Psoas muscle (tissue), 8 donors: ENCODE results near the gene POMT1. TPM values are rescaled to one million over a fixed set of nuclear protein-coding genes. Genes with fewer than 3 reads are reported as not detected.

Experiments
- ATAC-seq, 4 donors: fragments of 200-7000 bp; cut with Tn5 transposase; one replicate each; pipeline ENCODE4 v1.9.1; 2020; ENCODE audit warnings: moderate library complexity in 3 of 4, mild to moderate bottlenecking in 2 of 4
- DNase-seq, 2 donors: peaks; one replicate each; pipeline ENCODE4 v3.0.0-alpha.2; 2020
- H3K27ac ChIP-seq: fragments of 200-600 bp; one replicate; pipeline ENCODE4 v1.8.0; 2022
- H3K27me3 ChIP-seq, 3 donors: fragments of 200-600 bp in 1 of 3; one replicate each; pipeline versions ENCODE4 v1.6.1 to v1.8.0; 2013 to 2022; ENCODE audit warnings: low read length in 2 of 3, mild to moderate bottlenecking in 2 of 3, moderate library complexity in 1 of 3; ENCODE audit not compliant: insufficient read depth in 3 of 3
- H3K36me3 ChIP-seq, 2 donors: fragments of 200-600 bp in 1 of 2; one replicate each; pipeline versions ENCODE4 v1.6.1 to v1.8.0; 2013 to 2022; ENCODE audit warnings: low read depth in 1 of 2, mild to moderate bottlenecking in 1 of 2, moderate library complexity in 1 of 2; ENCODE audit not compliant: insufficient read depth in 1 of 2
- H3K4me1 ChIP-seq: fragments of 200-600 bp; one replicate; pipeline ENCODE4 v1.8.0; 2022
- H3K4me3 ChIP-seq: fragments of 200-600 bp; one replicate; pipeline ENCODE4 v1.8.0; 2022; ENCODE audit warnings: mild to moderate bottlenecking
- H3K9me3 ChIP-seq: fragments of 200-600 bp; one replicate; pipeline ENCODE4 v1.8.0; 2022
- WGBS, 3 donors: extraction: QIAGEN DNeasy Blood & Tissue Kit; methylation state at CpG; one replicate each; pipeline versions ENCODE4 v1.1.6 to v1.1.7; 2013; 5-methylcytosine and 5-hydroxymethylcytosine counted together
- intact Hi-C, 2 donors: fragments of 100-400 bp; cut with DNase I; formaldehyde crosslinking; loops; one replicate each; pipeline versions ENCODE4 v1.11.0 to v1.14.2; 2022
- polyA plus RNA-seq, 3 donors: library from polyadenylated mRNA; stranded (reverse); fragments of 200-250 nt; gene quantifications; one replicate each; pipeline ENCODE4 v1.2.3, GENCODE V29; 2013
- total RNA-seq, 4 donors: library from RNA; stranded (reverse); fragmentation: NEBNext Ultra II Directional in 2 of 4; extraction: Animal tissue kit (Norgen Biotek cat#: 25700) in 2 of 4; gene quantifications; one replicate each; pipeline versions ENCODE4 v1.2.1 to v1.2.4, GENCODE V29; 2021 to 2023
- TF ChIP-seq, protein P1 (sequence below): fragments of 200-600 bp; IDR thresholded peaks from one replicate; pipeline ENCODE4 v1.8.0; 2022; ENCODE audit warnings: antibody characterized with exemption
- donor health status: healthy with polysubstance abuse.
- donor health status: DM: no; HTN: no; CAD: no; lungs with moderate emphysema.
- donor health status: Bipolar disorder and iron deficiency.
- donor health status: healthy.
- donor health status: DM: yes; HTN: yes; CAD: no.
- donor health status: DM: no; HTN: no; CAD: no.
- donor health status: DM: no; HTN: no; CAD: no.
- donor health status: DM: yes; HTN: yes; CAD: no.

Gene POMT1
- total and polyA plus RNA-seq, 7 donors = 10.9 to 30.8 (median 15.6) TPM

DNA sequence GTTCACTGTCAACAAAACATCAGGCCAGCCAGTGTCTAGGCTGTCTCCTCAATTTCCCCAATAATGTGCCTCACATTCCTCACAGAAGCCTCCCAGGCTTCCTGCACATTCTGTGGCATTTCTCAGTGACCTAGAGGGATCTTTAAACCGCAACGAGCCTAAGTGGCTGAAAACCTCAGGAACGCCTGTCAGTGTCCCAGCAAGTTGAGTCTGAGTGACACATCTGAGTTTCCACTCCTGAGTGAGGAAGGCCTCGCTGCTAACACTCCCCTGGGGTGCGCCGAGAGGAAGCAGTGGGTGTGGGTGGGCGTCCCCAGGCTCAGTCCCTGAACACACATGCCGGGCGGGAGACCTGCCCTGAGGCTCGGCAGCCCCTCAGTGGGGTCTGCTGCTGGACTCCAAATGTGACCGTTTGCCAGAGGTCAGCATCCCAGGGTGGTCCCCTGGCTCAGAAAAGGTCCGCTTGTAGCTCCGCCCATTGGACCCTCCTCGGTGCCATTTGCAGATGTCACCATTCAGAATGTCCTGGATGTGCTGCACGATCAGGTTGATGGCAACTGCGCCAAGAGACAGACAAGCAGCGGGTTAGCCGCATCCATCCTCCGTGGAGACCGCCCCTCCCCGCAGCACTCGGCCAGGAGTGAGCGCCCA is 22.1 kb downstream of the POMT1 start:
- DNase-seq (no peak), ATAC-seq (no peak)
- peaks cover 2 to 99% of the 10 kb centered on the region in 2 donors for H3K36me3 ChIP-seq
- no peak overlapping the region for H3K27ac ChIP-seq
- 86 to 90% (median 88%) methylated on average over 23 of the region's 23 CpGs for WGBS, 3 donors
- H3K27me3 ChIP-seq = no peaks in the 10 kb centered on the region
- intact Hi-C loops = no loop called here
- TF ChIP-seq, protein P1, sequence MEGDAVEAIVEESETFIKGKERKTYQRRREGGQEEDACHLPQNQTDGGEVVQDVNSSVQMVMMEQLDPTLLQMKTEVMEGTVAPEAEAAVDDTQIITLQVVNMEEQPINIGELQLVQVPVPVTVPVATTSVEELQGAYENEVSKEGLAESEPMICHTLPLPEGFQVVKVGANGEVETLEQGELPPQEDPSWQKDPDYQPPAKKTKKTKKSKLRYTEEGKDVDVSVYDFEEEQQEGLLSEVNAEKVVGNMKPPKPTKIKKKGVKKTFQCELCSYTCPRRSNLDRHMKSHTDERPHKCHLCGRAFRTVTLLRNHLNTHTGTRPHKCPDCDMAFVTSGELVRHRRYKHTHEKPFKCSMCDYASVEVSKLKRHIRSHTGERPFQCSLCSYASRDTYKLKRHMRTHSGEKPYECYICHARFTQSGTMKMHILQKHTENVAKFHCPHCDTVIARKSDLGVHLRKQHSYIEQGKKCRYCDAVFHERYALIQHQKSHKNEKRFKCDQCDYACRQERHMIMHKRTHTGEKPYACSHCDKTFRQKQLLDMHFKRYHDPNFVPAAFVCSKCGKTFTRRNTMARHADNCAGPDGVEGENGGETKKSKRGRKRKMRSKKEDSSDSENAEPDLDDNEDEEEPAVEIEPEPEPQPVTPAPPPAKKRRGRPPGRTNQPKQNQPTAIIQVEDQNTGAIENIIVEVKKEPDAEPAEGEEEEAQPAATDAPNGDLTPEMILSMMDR = no peak
- H3K4me3 ChIP-seq = no peak overlapping the region
- no peaks in the 10 kb centered on the region for H3K9me3 ChIP-seq
- H3K4me1 ChIP-seq = peaks cover 3% of the 10 kb centered on the region

GRCh38 chr9:131525643-131526565 is 23.2 kb downstream of the POMT1 start:
- H3K27ac ChIP-seq = no peak overlapping the region
- intact Hi-C loops = no loop called here
- peaks cover 12% of the 10 kb centered on the region for H3K4me1 ChIP-seq
- TF ChIP-seq, protein P1 = no peak
- no peaks in the 10 kb centered on the region for H3K27me3 ChIP-seq
- H3K9me3 ChIP-seq = no peaks in the 10 kb centered on the region
- 55 to 72% (median 60%) methylated on average over 19 of the region's 19 CpGs for WGBS, 3 donors
- peaks cover 2 to 92% of the 10 kb centered on the region in 2 donors for H3K36me3 ChIP-seq
- no peak overlapping the region for H3K4me3 ChIP-seq
- no peak for ATAC-seq
- no peak for DNase-seq

DNA sequence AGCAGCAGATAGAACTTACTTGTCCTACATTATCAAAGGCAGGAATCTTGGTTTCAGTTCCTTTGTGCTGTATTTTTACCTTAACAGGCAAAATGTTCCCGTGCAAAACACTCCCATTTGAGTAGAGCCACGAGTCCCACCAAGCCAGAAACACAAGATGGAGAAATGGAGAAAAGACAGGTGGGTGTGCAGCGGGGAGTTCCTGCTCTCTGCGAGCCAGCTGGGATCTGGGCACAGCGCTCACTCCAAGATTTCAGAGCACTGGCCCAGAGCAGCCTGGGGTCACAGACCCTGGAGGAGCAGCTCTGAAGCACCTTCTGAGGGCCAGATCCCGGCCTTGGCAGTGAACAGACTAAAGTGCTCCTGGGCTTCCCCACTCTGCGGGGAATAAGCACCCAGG is 25.5 kb downstream of the POMT1 start:
- H3K9me3 ChIP-seq = no peaks in the 10 kb centered on the region
- no peak overlapping the region for H3K27ac ChIP-seq
- H3K4me3 ChIP-seq = no peak overlapping the region
- 83 to 93% (median 90%) methylated on average over 7 of the region's 7 CpGs for WGBS, 3 donors
- ATAC-seq = no peak
- H3K27me3 ChIP-seq = no peaks in the 10 kb centered on the region
- intact Hi-C loops = no loop called here
- peaks cover 12% of the 10 kb centered on the region for H3K4me1 ChIP-seq
- DNase-seq = no peak
- H3K36me3 ChIP-seq = peaks cover 2 to 70% of the 10 kb centered on the region in 2 donors
- TF ChIP-seq, protein P1 = no peak

DNA sequence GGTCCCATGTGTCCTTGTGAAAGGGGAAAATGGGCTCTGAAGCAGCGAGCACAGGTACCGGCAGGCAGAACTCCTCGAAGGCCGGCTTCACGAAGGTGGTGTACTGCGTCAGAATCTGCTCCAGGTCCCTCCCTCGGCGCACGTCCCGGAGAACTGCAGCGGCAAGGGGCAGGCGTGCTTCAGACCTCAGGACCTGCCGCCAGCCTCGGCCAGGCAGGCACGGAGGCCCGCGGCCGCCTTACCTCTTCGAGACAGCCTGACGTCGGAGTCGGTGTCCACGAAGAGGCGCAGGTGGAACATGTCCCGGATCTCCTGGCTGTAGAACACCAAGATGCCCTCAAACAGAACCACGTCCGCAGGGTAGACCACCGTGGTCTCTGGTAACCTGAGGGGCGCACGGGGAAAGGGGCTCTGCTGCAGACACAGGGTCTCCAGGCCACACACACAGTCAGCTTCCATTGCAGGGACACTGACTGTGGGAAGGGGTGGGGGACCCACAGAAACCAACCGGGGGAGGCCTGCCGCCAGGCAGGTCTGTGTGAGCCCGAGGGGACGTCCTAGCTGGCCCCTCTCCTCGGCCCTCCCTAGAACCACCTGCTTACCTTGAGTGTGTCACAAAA is 26.3 kb downstream of the POMT1 start:
- ATAC-seq = no peak
- peaks cover 2 to 62% of the 10 kb centered on the region in 2 donors for H3K36me3 ChIP-seq

More for the DNA sequence above, 26.3 kb downstream of the POMT1 start:
- Histone ChIP-seq H3K27ac (no peak overlapping the region), H3K9me3 (no peaks in the 10 kb centered on the region), H3K4me3 (no peak overlapping the region), H3K4me1 (peaks cover 12% of the 10 kb centered on the region), H3K27me3 (no peaks in the 10 kb centered on the region)
- TF ChIP-seq, protein P1 = no peak
- no peak for DNase-seq
- WGBS, 3 donors = 96% methylated on average over 35 of the region's 35 CpGs
- intact Hi-C loops = no loop called here
